Skeletal muscle cell (primary cell): ENCODE results near the gene LIMA1.
A peak's percentile ranks its signal among the peaks of the same experiment; 100 is the strongest.
"Not testable (repeated sequence)": the region's sequence is repeated elsewhere in the genome, so short reads cannot be mapped to it uniquely, and the experiment has no call there.

ENCODE experiments used
- DNase-seq: peaks from one replicate; pipeline ENCODE4 v3.0.0-alpha.2; 2010; ENCODE audit warnings: low read depth
- H3K4me3 ChIP-seq: 2 replicates; pipeline ENCODE4 v1.5.1; 2011; ENCODE audit warnings: low read depth, mild to moderate bottlenecking, control low read depth, low read length, moderate library complexity

Gene LIMA1

DNA sequence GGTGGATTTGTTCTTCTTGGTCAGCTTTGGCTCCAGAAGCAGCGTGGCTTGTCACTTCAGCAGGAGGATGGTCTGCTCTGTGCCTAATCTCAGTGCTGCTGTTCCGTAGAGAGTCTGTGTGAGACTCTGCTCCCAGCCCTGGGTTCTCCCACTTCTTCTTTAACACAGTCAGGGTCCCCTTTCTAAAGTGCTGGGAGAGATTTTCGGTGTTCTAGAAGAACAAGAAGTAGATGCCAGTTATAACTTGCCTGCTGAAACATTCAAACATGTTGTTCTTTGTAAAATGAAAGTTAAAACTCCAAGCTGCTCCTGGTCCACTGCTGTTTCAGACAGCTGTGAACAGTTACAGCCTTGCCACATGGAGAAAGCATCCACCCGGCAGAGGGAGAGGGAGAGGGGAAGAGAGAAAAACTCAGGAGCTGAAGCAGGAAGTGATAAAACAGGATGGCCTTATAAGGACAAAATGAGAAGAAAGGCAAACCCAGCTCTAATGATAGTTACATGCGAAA is 61.0 kb downstream of the LIMA1 start:
- peak; percentile 70 for DNase-seq
- peak overlapping the region; percentile 66 for H3K4me3 ChIP-seq

DNA sequence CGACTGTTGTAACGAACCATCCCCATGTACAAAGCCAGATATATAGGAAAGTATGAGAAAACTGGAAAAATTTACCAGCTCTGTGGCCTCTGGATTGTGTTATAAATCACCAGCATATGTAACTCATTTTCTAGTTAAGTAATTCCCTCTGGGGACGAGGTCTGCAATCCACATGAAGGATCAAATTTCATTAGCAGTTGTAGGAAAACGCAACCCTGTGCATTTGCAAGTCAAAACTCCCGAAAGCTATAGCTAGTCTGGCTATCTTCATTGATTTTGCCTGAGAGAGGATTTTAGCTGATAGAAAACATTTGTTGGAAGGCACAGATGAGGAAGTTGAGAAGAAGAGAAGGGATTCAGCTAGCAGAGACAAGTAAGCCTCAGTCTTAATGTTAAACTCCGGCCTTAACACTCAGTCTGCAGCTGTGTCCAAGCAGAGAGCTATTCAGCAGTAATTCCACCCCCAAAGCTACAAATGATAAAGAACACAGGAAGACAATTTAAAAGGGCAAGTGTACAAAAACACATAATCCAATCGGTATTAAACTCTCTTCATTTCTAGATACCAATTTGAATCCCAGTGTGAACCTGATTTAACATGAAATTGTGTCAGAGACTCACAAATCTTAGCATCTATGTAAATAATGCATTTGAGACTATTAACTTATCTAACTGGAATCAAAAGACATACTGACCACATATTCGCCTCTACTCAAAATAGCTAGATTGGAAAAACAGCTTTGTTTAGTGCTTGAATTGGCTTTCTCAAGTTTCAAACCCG is 61.9 kb downstream of the LIMA1 start:
- DNase-seq: peak; percentile 90
- peak overlapping the region; percentile 66 for H3K4me3 ChIP-seq

DNA sequence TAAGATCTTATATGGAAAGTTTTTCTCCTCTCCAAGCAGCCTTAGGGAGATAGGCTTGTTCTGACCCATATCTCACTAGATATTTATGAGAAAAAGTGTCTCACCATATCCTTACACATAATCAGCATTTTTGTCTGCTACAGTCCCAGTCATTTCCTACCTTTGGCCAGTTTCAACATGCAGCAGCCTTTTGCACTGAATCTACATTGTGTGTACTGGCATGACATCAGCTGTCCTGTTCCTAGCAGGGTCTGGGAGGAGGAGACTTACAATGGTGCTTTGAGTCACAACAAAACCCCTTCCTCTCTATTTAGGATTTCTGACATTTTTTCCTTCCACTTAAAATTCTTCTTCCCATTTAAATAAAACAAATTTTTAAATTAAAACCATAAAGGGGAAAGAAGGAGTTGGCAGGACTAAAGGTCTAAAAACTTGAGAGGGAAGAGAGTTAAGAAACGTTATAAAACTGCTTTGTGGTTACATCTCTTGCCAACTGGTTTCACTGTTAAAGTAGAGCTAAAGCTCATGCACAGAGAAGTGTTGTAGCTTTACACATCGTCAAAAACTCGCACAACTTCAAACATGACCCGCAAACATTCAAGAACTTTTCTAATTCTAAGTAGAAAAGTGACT is 62.8 kb downstream of the LIMA1 start:
- H3K4me3 ChIP-seq: peak overlapping the region; percentile 66
- no peak for DNase-seq

DNA sequence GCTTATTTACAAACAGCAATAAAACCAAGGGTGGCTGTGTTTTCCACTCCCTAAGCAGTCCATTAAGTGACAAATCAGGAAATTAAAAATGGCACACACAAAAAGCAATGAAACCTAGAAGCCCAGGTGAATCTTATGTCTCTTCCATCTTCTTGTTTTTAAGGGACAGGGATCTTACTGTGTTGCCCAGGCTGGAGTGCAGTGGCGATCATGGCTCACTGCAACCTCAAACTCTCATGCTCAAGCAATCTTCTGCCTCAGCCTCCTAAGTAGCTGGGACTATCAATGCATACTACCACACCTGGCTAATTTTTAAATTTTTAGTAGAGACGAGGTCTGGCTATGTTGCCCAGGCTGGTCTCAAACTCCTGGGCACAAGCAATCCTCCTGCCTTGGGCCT is 63.8 kb downstream of the LIMA1 start:
- DNase-seq: no peak
- peak overlapping the region; percentile 66 for H3K4me3 ChIP-seq

DNA sequence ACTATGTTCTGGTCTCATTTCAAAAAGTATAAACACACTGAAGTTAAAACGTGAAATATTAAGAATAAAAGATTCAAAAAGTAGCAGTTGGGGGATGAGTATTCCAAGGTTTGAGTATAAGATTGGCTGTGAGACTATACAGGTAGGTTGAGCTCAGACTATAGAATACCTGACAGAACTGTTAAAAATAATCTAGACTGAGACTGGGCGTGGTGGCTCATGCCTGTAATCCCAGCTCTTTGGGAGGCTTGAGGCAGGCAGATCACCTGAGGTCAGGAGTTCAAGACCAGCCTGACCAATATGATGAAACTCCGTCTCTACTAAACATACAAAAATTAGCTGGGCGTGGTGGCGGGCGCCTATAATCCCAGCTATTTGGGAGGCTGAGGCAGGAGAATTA is 64.3 kb downstream of the LIMA1 start:
- not testable (repeated sequence) for DNase-seq, H3K4me3 ChIP-seq

DNA sequence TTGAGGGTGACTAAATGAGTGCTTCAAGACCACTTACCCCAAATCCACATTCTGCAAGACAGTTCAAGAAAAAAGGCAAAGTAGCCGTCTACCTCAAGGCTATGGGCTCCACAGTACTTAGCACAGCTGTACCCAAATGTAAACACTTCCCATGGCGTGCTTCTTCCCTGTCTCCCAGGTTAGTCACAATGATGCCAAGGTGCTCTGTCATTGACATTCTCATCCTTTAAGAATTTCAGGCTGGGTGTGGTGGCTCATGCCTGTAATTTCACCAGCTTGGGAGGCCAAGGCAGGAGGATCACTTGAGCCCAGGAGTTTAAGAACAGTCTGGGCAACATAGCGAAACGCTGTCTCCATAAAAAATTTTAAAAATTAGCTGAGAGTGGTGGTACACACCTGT is 64.9 kb downstream of the LIMA1 start:
- no peak overlapping the region for H3K4me3 ChIP-seq
- no peak for DNase-seq

DNA sequence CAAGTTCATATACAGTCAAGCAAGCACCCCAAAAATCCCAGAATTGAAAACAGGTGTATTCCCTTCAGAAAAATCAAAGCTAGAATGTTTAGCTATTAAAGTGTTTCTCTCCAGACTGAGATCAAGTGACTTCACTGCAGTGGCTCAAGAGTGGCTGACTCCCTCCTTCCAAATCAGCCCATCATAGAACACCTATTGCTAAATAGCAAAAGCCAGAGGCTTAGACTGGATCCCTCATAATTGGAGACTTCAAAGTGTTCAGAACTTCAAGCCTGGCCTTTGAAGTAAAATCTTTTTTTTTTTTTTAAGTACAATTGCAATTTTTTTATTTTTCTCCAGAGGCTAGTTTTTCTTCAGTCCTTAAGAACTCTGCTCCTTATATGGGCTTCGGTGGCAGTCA is 66.1 kb downstream of the LIMA1 start:
- H3K4me3 ChIP-seq: no peak overlapping the region

DNA sequence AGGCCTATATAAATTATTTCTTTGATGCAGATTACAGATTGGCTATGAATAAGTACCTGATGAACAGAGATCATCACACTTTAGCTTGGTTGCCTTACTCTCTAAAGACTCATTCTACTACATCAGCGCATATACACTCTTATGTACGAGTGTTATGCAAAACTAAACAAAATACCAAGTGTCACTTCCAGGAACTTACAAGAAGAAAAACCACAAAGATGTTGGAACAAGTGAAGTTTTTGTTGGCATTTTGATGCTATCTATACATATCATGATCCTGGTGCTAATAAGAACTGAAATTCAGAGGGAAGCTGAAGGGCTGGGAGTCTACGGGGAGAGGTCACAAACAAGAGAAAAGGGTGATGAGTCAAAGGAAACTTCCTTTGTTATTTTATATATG is 68.3 kb downstream of the LIMA1 start:
- no peak for DNase-seq

More for the DNA sequence above, 66.1 kb downstream of the LIMA1 start:
- DNase-seq: no peak

DNA sequence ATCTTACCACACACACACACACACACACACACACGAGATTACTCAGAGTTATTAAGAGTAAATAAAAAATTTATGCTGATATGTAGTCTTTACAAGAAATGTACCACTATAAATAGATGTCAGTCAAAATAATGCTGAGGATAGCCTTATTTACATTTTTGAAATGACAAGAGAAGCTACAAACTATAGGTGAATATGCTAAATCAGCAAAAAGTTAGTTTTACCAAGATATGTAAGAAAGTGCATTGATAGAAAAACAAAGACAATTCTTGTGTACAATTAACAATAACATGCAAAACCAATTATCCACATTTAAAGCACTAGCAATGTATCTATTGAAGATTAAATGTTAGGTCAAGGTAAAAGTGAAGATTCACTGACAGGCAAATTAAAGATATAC is 69.3 kb downstream of the LIMA1 start:
- no peak overlapping the region for H3K4me3 ChIP-seq
- DNase-seq: no peak

More for the DNA sequence above, 68.3 kb downstream of the LIMA1 start:
- H3K4me3 ChIP-seq: no peak overlapping the region

DNA sequence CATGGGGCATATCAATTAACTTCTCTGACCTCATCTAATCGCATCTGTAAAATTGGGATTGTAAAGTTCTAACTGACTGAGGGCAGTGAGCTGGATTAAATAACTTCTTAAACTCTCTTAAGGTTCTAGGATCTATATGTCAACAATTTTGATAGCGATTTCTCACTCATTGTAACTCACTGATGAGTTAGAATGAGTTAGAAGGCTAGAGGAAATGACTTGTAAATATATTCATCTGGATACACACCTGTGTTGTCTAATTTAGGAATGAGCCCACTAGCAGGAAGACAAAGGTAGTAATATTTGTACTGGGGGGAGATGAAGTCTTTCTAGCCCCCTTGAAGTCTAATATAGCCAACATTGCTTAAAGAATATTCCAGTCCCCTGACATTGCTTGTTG is 69.9 kb downstream of the LIMA1 start:
- no peak overlapping the region for H3K4me3 ChIP-seq
- DNase-seq: no peak

DNA sequence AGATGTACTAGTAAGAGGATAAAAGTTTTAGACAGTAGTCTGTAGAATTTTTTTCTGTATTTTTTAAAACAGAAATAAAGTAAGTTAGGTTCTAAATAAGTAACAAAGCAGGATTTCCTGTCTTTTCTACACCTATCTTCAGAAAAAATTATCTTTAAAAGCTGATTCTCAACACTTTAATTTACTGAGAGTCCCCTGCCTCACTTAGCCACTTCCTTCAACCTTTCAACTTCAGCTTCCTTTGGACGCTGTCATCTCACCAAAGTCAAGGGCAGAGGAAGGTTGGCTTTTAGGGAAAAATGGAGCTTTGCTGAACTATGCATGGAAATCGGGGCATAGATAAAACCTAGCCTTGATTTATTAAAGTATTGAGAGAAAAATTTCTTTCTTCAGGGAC is 71.3 kb downstream of the LIMA1 start:
- DNase-seq: no peak
- H3K4me3 ChIP-seq: no peak overlapping the region

DNA sequence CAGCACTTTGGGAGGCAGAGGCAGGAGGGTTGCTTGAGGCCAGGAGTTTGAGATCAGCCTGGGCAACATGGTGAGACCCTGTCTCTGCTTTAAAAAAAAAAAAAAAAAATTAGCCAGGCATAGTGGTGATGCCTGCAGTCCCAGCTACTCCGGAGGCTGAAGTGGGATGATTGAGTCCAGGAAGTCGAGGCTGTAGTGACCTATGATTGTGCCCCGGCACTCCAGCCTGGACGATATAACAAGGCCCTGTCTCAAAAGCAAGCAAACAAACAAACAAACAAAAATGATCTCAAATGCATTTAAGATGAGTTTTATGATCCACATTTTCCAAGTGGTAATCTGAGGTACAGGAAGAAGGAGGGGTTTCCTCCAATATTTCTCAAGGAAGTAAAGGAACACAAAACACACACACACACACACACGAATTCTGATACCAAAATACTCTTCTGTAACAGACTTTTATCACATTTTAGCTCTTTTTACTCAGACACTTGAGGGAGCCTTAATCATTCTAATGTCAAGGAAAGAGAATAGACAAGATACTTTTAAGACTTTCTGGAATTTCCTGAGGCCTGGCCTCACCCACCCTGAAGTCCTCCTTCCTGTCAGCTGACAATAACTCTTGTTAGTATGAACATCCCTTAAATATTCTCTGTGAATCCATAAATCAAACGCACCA is 71.8 kb downstream of the LIMA1 start:
- no peak for DNase-seq
- H3K4me3 ChIP-seq: no peak overlapping the region

DNA sequence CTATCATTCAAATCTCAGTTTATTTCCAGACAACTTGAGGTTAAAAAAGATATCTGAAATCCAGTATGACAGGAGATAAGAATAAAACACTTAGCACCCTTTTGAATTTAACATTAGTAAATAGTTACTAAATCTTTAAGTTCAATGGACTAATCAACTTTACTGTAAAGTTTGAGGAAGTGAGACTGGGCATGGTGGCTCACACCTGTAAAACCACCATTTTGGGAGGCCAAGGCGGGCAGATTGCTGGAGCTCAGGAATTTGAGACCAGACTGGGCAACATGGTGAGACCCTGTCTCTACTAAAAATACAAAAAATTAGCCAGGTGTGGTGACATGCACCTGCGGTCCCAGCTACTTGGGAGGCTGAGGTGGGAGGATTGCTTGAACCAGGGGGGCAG is 75.9 kb downstream of the LIMA1 start:
- no peak overlapping the region for H3K4me3 ChIP-seq
- DNase-seq: no peak

DNA sequence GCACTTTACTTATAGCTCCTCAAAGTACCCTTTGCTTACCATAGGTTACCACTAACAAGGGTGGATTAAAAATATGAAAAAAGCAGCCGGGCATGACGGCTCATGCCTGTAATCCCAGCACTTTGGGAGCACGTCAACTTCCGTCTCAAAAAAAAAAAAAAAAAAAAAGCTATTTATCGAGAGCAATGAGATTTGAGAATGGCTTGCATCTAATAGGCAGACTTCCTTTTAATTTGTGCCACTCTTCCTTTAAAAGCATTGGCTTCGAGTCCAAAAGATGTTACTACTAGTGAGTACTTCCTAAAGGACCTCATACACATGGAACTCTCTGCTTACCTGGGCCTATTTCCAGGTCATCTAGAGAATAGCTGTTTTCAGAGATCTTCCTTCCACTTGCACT is 77.7 kb downstream of the LIMA1 start:
- no peak for DNase-seq
- H3K4me3 ChIP-seq: no peak overlapping the region

DNA sequence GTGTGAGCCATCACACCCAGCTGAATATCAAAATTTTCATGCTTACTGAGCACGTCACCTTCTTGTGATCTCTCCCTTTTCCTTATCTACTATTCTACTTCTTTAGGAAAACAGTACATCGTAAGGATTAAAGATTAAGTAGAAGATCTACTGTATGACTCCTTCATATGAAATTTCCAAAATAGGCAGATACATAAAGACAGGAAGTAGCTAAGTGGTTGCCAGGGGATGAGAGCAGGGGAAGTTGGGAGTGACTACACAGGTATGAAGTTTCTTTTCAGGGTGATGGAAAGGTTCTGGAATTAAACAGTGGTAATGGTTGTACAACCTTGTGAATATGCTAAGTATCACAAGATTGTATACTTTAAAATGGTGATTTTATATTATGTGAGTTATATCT is 79.6 kb downstream of the LIMA1 start:
- H3K4me3 ChIP-seq: no peak overlapping the region
- no peak for DNase-seq

DNA sequence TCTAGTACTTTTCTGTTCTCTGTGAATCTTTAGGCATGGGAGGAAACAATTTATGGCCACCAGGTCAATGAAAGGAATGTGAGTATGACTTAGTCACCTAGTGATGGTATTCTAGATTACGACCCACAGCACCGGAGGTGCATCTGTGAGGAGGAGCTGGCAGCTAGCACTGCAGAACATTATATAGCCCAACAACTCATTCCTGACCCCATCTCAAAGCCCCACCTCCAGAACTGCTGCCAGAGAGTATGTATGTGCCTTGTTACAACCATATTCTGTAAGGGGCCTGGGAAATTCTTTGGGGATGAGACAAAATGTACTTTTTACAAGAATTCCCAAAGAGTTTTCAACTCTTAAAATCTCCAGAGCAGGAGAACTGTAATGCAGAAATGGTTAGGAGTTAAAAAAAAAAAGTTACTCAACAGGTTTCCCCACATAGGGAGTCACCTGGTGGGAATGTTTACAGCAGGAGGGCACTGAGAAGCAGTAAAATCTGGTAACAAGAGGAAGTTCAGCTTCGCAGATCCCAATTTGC is 81.3 kb downstream of the LIMA1 start:
- peak; percentile 96 for DNase-seq
- no peak overlapping the region for H3K4me3 ChIP-seq

DNA sequence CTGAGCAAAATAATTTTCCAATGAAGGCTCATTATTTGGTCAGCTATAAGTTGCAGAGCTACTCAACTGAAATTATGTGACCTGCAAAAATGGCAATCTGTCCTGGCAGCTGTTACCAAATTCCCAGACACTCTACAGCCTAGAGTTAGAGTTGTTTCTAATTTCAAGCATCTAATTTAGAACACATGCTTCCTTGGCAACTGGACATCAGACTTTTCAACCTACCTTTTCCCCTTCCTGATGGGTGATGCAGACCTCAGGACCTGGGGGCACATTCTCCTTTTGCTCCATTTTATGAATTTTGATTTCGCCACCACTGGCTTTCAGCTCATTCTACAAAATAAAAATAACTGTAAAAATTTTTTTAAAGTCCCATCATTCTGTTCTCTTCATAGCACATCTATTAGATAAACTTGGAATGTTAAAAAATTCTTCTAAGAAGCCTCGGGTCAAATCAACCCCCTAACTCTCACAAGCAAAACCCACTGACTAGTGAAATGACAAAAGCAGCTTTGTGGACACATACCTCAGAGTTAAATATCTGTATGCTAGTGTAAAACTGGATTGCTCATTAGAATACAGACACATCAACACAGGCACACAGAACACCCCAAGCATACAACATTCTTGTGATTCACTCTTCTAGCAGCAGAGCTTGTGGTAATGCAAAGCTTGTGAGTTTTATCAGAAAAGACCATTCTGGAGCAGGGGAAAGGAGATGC is 82.6 kb downstream of the LIMA1 start:
- DNase-seq: peak; percentile 52
- no peak overlapping the region for H3K4me3 ChIP-seq

DNA sequence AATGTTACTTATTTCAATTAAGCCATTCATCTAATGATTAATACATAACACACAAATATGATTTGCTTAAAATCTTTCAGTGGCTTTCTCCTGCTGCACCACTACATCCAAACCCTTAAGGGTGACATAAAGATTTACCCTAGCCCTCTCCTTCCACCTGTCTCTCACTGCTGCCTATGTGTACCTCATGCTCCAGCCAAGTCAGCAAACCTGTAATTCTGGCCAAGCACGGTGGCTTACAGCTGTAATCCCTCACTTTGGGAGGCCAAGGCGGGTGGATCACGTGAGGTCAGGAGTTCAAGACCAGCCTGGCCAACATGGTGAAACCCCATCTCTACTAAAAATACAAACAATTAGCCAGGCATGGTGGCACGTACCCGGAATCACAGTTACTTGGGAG is 84.5 kb downstream of the LIMA1 start:
- H3K4me3 ChIP-seq: no peak overlapping the region
- DNase-seq: no peak

DNA sequence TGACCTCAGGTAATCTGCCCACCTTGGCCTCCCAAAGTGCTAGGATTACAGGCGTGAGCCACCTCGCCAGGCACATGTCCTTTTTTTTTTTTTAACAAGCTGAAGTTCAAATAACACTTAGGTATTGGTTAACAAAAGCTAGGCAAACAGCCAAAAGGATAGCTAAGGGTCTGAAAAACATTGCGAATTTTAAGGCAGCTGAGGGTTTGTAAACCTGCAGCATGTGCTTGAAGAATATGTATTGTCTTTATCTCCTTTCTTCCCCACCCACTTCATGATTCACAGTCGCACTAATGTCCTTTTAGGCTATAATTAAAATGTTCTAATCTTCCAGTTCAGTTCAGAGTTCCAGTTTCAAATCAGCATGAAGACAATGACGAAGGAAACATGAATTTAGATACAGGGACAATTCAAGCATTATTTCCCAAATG is 86.0 kb downstream of the LIMA1 start:
- H3K4me3 ChIP-seq: no peak overlapping the region
- no peak for DNase-seq

DNA sequence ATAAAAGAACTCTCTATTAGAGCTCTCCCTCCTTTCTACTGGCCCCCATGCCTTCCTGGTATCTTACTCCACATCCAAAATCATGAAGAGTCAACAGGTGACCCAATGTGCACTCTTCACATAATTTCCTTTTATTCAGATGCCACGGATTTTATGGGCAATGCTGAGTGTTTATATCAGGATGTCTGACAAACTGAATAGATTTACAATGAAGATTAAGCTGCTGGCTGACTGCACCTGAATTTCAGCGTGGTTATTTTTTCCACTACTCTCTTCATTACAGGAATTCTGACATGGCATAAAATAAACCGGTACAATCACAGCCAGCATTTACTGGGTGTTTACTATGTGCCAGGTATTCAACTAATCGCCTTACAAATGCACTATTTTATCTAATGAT is 86.8 kb downstream of the LIMA1 start:
- H3K4me3 ChIP-seq: no peak overlapping the region
- no peak for DNase-seq
